HG03378 (cell line): ENCODE measurements around the gene SIPA1L3.

Source experiments
- ATAC-seq: cut with Tn5 transposase; IDR thresholded peaks from one replicate; pipeline ENCODE4 v1.9.1; 2021; ENCODE audit warnings: mild to moderate bottlenecking, moderate library complexity; ENCODE audit not compliant: unreplicated experiment

Gene SIPA1L3

GRCh38 chr19:37991841-37992248 is 84.8 kb downstream of the SIPA1L3 start:
- ATAC-seq = no peak

- no peak for ATAC-seq
These were observed 85.8 kb downstream of the SIPA1L3 start for GRCh38 chr19:37992761-37993160.

- ATAC-seq = no peak
These were observed 87.8 kb downstream of the SIPA1L3 start for GRCh38 chr19:37994823-37995130.

GRCh38 chr19:37995346-37995745 is 88.3 kb downstream of the SIPA1L3 start:
- ATAC-seq = no peak

GRCh38 chr19:37997911-37998344 is 90.9 kb downstream of the SIPA1L3 start:
- no peak for ATAC-seq

- no peak for ATAC-seq
These were observed 91.8 kb downstream of the SIPA1L3 start for GRCh38 chr19:37998801-37999308.

GRCh38 chr19:37999309-38000213 is 92.6 kb downstream of the SIPA1L3 start:
- no peak for ATAC-seq

- ATAC-seq = no peak
These were observed 94.3 kb downstream of the SIPA1L3 start for GRCh38 chr19:38001158-38001781.

GRCh38 chr19:38003438-38004185 is 96.6 kb downstream of the SIPA1L3 start:
- no peak for ATAC-seq

- no peak for ATAC-seq
These were observed 97.1 kb downstream of the SIPA1L3 start for GRCh38 chr19:38004186-38004520.

- peak; percentile 55 for ATAC-seq
These were observed 97.7 kb downstream of the SIPA1L3 start for GRCh38 chr19:38004521-38005223.

GRCh38 chr19:38005224-38005614 is 98.2 kb downstream of the SIPA1L3 start:
- no peak for ATAC-seq

- ATAC-seq = no peak
These were observed 99.5 kb downstream of the SIPA1L3 start for GRCh38 chr19:38006361-38007045.

GRCh38 chr19:38009650-38010242 is 102.7 kb downstream of the SIPA1L3 start:
- ATAC-seq = no peak

- no peak for ATAC-seq
These were observed 104.4 kb downstream of the SIPA1L3 start for GRCh38 chr19:38011426-38011825.

- no peak for ATAC-seq
These were observed 105.3 kb downstream of the SIPA1L3 start for GRCh38 chr19:38012290-38012689.

- no peak for ATAC-seq
These were observed 105.9 kb downstream of the SIPA1L3 start for GRCh38 chr19:38012944-38013343.

GRCh38 chr19:38013913-38014580 is 107.0 kb downstream of the SIPA1L3 start:
- no peak for ATAC-seq

- no peak for ATAC-seq
These were observed 108.2 kb downstream of the SIPA1L3 start for GRCh38 chr19:38015216-38015615.
